Trophoblast cell (in vitro differentiated cells and primary cell): ENCODE data around the gene CHCHD3.

Experiments
- DNase-seq, 2 donors: peaks; one replicate each; pipeline ENCODE4 v3.0.0-alpha.2; 2016
- H2AFZ ChIP-seq: 2 replicates; pipeline ENCODE4 v1.6.1; 2013; ENCODE audit warnings: low read length, moderate library complexity, mild to moderate bottlenecking; ENCODE audit not compliant: insufficient read depth, poor library complexity
- H2AK5ac ChIP-seq: 2 replicates; pipeline ENCODE4 v1.6.1; 2013; ENCODE audit warnings: mild to moderate bottlenecking, low read length
- H2BK120ac ChIP-seq: 2 replicates; pipeline ENCODE4 v1.6.1; 2013; ENCODE audit warnings: low read length, mild to moderate bottlenecking, moderate library complexity; ENCODE audit not compliant: insufficient read depth, poor library complexity
- H2BK12ac ChIP-seq: 2 replicates; pipeline ENCODE4 v1.6.1; 2013; ENCODE audit warnings: mild to moderate bottlenecking, low read length, moderate library complexity
- H2BK5ac ChIP-seq: 2 replicates; pipeline ENCODE4 v1.6.1; 2013; ENCODE audit warnings: low read length, low read depth, moderate library complexity, mild to moderate bottlenecking; ENCODE audit not compliant: poor library complexity
- H3K14ac ChIP-seq: 2 replicates; pipeline ENCODE4 v1.6.1; 2013; ENCODE audit warnings: mild to moderate bottlenecking, low read length
- H3K18ac ChIP-seq: 2 replicates; pipeline ENCODE4 v1.6.1; 2013; ENCODE audit warnings: mild to moderate bottlenecking, low read length
- H3K23ac ChIP-seq: 2 replicates; pipeline ENCODE4 v1.6.1; 2013; ENCODE audit warnings: low read length
- H3K27ac ChIP-seq: 2 replicates; pipeline ENCODE4 v1.5.1; 2013; ENCODE audit warnings: low read depth, mild to moderate bottlenecking, inconsistent platforms, low read length, moderate library complexity
- H3K27me3 ChIP-seq: 2 replicates; pipeline ENCODE4 v1.6.1; 2013; ENCODE audit warnings: inconsistent platforms, mild to moderate bottlenecking, low read length, moderate library complexity; ENCODE audit not compliant: insufficient read depth
- H3K36me3 ChIP-seq, 2 experiments: 1 replicate in 1 of 2; 2 replicates in 1 of 2; pipeline ENCODE4 v1.6.1; 2013; ENCODE audit warnings: low read length in 2 of 2, mild to moderate bottlenecking in 2 of 2, moderate library complexity in 1 of 2; ENCODE audit not compliant: insufficient read depth in 2 of 2, control insufficient read depth in 1 of 2
- H3K4ac ChIP-seq: 2 replicates; pipeline ENCODE4 v1.6.1; 2013; ENCODE audit warnings: low read depth, mild to moderate bottlenecking, low read length, moderate library complexity
- H3K4me1 ChIP-seq, 2 experiments: 1 replicate in 1 of 2; 2 replicates in 1 of 2; pipeline ENCODE4 v1.6.1; 2013; ENCODE audit warnings: low read length in 2 of 2, mild to moderate bottlenecking in 2 of 2, moderate library complexity in 1 of 2; ENCODE audit not compliant: insufficient read depth in 2 of 2, control insufficient read depth in 1 of 2
- H3K4me2 ChIP-seq: 2 replicates; pipeline ENCODE4 v1.6.1; 2013; ENCODE audit warnings: inconsistent platforms, mild to moderate bottlenecking, low read length, moderate library complexity
- H3K4me3 ChIP-seq: 2 replicates; pipeline ENCODE4 v1.5.1; 2013; ENCODE audit warnings: mild to moderate bottlenecking, low read depth, low read length, inconsistent platforms
- H3K79me1 ChIP-seq: one replicate; pipeline ENCODE4 v1.6.1; 2013; ENCODE audit warnings: low read length
- H3K79me2 ChIP-seq: 2 replicates; pipeline ENCODE4 v1.6.1; 2013; ENCODE audit warnings: low read length, mild to moderate bottlenecking; ENCODE audit not compliant: control insufficient read depth, insufficient read depth, poor library complexity
- H3K9ac ChIP-seq: 2 replicates; pipeline ENCODE4 v1.6.1; 2013; ENCODE audit warnings: mild to moderate bottlenecking, low read length
- H3K9me3 ChIP-seq: 2 replicates; pipeline ENCODE4 v1.6.1; 2013; ENCODE audit warnings: low read depth, mild to moderate bottlenecking, control low read depth, inconsistent platforms, low read length; ENCODE audit not compliant: insufficient read depth
- H4K12ac ChIP-seq: 2 replicates; pipeline ENCODE4 v1.6.1; 2013; ENCODE audit warnings: low read depth, mild to moderate bottlenecking, low read length, moderate library complexity
- H4K8ac ChIP-seq: 2 replicates; pipeline ENCODE4 v1.6.1; 2013; ENCODE audit warnings: low read depth, mild to moderate bottlenecking, low read length, moderate library complexity
- H4K91ac ChIP-seq: one replicate; pipeline ENCODE4 v1.6.1; 2013; ENCODE audit warnings: low read depth, mild to moderate bottlenecking, low read length, moderate library complexity
- WGBS: extraction: QIAGEN DNeasy Blood & Tissue Kit; methylation state at CpG from one replicate; pipeline ENCODE4 v1.1.7; 2013; ENCODE audit warnings: missing lambda C conversion rate; ENCODE audit not compliant: insufficient read length, insufficient coverage; ENCODE audit errors: extremely low coverage; 5-methylcytosine and 5-hydroxymethylcytosine counted together

Gene CHCHD3

DNA sequence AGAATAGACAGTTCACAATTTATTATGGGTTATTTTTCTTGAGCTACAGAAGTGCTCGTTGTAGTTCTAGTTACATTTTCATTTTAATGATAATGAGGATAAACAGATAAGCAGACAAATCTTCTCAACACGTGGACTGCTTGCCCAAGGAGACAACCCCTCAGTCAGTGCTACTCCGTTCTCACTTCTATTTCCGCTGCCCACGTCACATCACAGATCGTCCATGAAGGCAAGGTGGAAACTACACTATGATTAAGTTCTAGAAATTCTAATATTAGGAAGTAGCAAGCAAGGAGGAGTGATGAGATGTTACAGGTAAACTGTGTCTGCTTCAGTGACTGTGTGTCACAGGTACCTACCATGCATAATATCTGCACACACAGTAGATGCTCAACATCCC, 210.5 kb downstream of the CHCHD3 start:
- Histone ChIP-seq H3K9me3 (no peaks in the 10 kb centered on the region), H3K79me1 (no peaks in the 10 kb centered on the region), H3K18ac (no peak overlapping the region), H3K4ac (no peak overlapping the region), H3K4me1 (no peaks in the 10 kb centered on the region), H3K23ac (no peak overlapping the region), H3K4me3 (no peak overlapping the region), H3K4me2 (no peak overlapping the region), H2AK5ac (no peak overlapping the region), H3K14ac (no peak overlapping the region), H3K36me3 (no peaks in the 10 kb centered on the region), H2BK120ac (no peak overlapping the region), H3K27me3 (no peaks in the 10 kb centered on the region), H2BK12ac (no peak overlapping the region), H3K27ac (no peak overlapping the region), H4K91ac (no peak overlapping the region), H3K9ac (no peak overlapping the region), H2AFZ (no peak overlapping the region), H4K12ac (no peak overlapping the region), H2BK5ac (no peak overlapping the region), H4K8ac (no peak overlapping the region), H3K79me2 (no peaks in the 10 kb centered on the region)
- no CpG with 5 or more reads among the region's 6 CpGs for WGBS
- DNase-seq: no peak

DNA sequence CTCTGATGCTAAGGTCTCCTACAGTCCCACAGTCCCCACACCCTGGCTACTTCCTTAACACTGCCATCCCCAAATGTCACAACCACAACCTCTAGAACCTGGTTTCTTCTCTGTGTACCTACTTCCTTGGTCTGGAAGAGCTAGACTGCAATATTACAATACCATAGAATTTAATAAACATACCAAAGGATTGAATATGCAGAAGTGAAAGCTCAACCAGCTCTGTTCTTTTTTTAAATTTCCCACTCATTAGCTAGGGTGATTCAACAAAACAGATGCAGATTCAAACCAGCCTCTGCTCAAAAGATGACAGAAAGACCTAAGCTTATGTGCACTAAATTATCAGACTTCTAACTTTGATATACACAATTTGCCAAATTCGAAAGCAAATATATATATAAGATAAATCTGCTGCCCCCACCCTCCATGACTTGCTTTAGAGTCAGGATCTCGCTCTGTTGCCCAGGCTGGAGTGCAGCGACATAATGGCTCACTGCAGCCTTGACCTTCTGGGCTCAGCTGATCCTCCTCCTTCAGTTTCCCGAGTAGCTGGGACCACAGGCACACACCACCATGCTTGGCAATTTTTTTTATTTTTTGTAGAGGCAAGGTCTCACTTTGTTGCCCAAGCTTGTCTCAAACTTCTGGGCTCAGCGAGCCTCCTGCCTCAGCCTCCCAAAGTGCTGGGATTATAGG, 212.6 kb downstream of the CHCHD3 start:
- H3K4me1 ChIP-seq: no peaks in the 10 kb centered on the region
- H2AK5ac ChIP-seq: no peak overlapping the region
- no peak overlapping the region for H3K4me2 ChIP-seq
- H3K14ac ChIP-seq: no peak overlapping the region
- no peak overlapping the region for H4K12ac ChIP-seq
- H3K36me3 ChIP-seq: no peaks in the 10 kb centered on the region
- no peak overlapping the region for H2BK5ac ChIP-seq
- H3K23ac ChIP-seq: no peak overlapping the region
- H3K79me2 ChIP-seq: no peaks in the 10 kb centered on the region
- H4K91ac ChIP-seq: no peak overlapping the region
- H2BK120ac ChIP-seq: no peak overlapping the region
- H3K4ac ChIP-seq: no peak overlapping the region
- H3K18ac ChIP-seq: no peak overlapping the region
- no peak overlapping the region for H2BK12ac ChIP-seq
- H3K9me3 ChIP-seq: no peaks in the 10 kb centered on the region
- H3K79me1 ChIP-seq: no peaks in the 10 kb centered on the region
- H3K4me3 ChIP-seq: no peak overlapping the region
- H4K8ac ChIP-seq: no peak overlapping the region
- no peak for DNase-seq
- H3K9ac ChIP-seq: no peak overlapping the region
- no CpG with 5 or more reads among the region's 5 CpGs for WGBS
- no peaks in the 10 kb centered on the region for H3K27me3 ChIP-seq
- H2AFZ ChIP-seq: no peak overlapping the region
- no peak overlapping the region for H3K27ac ChIP-seq

DNA sequence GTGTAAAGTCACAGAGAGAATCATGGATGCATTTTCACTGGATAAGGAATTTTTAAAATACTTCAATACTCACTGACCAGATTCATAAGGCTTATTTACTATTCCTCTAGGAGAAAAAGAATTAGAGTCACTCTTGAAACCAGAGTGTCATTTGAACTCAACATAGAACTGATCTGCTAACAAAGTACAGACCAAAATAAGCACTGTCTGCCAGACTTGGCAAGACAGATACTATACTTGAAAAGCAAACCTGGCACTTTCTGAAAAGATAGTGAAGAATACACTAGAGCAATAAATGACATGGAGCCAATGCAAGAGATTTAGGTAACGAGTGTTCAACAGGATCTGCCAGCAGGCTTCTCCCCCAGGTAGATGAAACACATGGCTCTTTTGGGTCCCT, 215.3 kb downstream of the CHCHD3 start:
- no peak overlapping the region for H3K18ac ChIP-seq
- no peak overlapping the region for H3K4me2 ChIP-seq
- no peak overlapping the region for H2BK5ac ChIP-seq
- H3K79me2 ChIP-seq: no peaks in the 10 kb centered on the region
- no CpG with 5 or more reads among the region's 1 CpG for WGBS
- H3K4me3 ChIP-seq: no peak overlapping the region
- no peak overlapping the region for H3K27ac ChIP-seq
- H2BK12ac ChIP-seq: no peak overlapping the region
- no peak overlapping the region for H2BK120ac ChIP-seq
- no peak overlapping the region for H4K12ac ChIP-seq
- DNase-seq: no peak
- H4K8ac ChIP-seq: no peak overlapping the region
- no peaks in the 10 kb centered on the region for H3K27me3 ChIP-seq
- H3K4ac ChIP-seq: no peak overlapping the region
- H2AK5ac ChIP-seq: no peak overlapping the region
- H3K79me1 ChIP-seq: no peaks in the 10 kb centered on the region
- no peak overlapping the region for H3K23ac ChIP-seq
- no peak overlapping the region for H3K9ac ChIP-seq
- H3K14ac ChIP-seq: no peak overlapping the region
- no peaks in the 10 kb centered on the region for H3K36me3 ChIP-seq
- no peak overlapping the region for H2AFZ ChIP-seq
- no peak overlapping the region for H4K91ac ChIP-seq
- no peaks in the 10 kb centered on the region for H3K9me3 ChIP-seq
- no peaks in the 10 kb centered on the region for H3K4me1 ChIP-seq

DNA sequence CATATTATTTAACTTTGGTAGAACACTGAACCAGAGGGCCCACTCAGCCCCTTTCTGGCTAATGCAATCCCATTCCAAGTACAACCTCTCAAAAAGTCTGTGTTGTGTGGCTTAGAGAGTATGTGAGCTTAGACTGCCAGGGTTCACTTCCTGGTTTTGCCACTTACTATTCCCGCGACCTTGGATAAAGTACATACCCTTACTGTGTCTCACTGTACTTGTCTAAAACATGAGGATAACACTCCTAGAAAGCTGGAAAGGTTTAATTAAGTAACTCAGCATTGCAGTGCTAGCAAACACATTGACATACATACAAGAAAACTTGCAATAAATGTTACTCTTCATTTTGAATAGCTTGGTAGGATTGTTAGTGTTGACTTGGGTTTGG, 215.8 kb downstream of the CHCHD3 start:
- no peak overlapping the region for H4K91ac ChIP-seq
- H3K4me3 ChIP-seq: no peak overlapping the region
- H3K79me1 ChIP-seq: no peaks in the 10 kb centered on the region
- no peak for DNase-seq
- no peak overlapping the region for H2BK120ac ChIP-seq
- H2BK5ac ChIP-seq: no peak overlapping the region
- no peak overlapping the region for H2AFZ ChIP-seq
- no peak overlapping the region for H3K18ac ChIP-seq
- H3K4me1 ChIP-seq: no peaks in the 10 kb centered on the region
- no peaks in the 10 kb centered on the region for H3K36me3 ChIP-seq
- H4K8ac ChIP-seq: no peak overlapping the region
- no peak overlapping the region for H4K12ac ChIP-seq
- no peak overlapping the region for H2AK5ac ChIP-seq
- no peaks in the 10 kb centered on the region for H3K79me2 ChIP-seq
- H3K4ac ChIP-seq: no peak overlapping the region
- H3K9me3 ChIP-seq: no peaks in the 10 kb centered on the region
- no peak overlapping the region for H3K4me2 ChIP-seq
- H3K27ac ChIP-seq: no peak overlapping the region
- no peak overlapping the region for H3K14ac ChIP-seq
- WGBS: no CpG with 5 or more reads among the region's 2 CpGs
- no peaks in the 10 kb centered on the region for H3K27me3 ChIP-seq
- no peak overlapping the region for H3K9ac ChIP-seq
- H3K23ac ChIP-seq: no peak overlapping the region
- H2BK12ac ChIP-seq: no peak overlapping the region
